GM19239 (cell line): ENCODE data around the gene TAPT1.
"Not testable (repeated sequence)": the region's sequence is repeated elsewhere in the genome, so short reads cannot be mapped to it uniquely, and the experiment has no call there.

ENCODE experiments used
- DNase-seq: peaks from one replicate; pipeline ENCODE4 v3.0.0; 2011; ENCODE audit warnings: low spot score; ENCODE audit not compliant: insufficient read length
- FAIRE-seq: peaks from 2 replicates; lab custom pipeline; 2011; peaks lifted over from hg19 to GRCh38; lab: Jason Lieb, UNC

Gene TAPT1

GRCh38 chr4:16192057-16192456 is 34.2 kb downstream of the TAPT1 start:
- no peak for FAIRE-seq

GRCh38 chr4:16187455-16187854 is 38.8 kb downstream of the TAPT1 start:
- FAIRE-seq (no peak), DNase-seq (no peak)

More at GRCh38 chr4:16192057-16192456, 34.2 kb downstream of the TAPT1 start:
- no peak for DNase-seq

GRCh38 chr4:16186986-16187385 is 39.3 kb downstream of the TAPT1 start:
- DNase-seq (no peak), FAIRE-seq (no peak)

GRCh38 chr4:16183604-16184003 is 42.7 kb downstream of the TAPT1 start:
- FAIRE-seq: no peak
- DNase-seq: no peak

- FAIRE-seq (no peak), DNase-seq (no peak)
Observed at GRCh38 chr4:16176621-16177020, 49.6 kb downstream of the TAPT1 start.

GRCh38 chr4:16171831-16172230 is 54.4 kb downstream of the TAPT1 start:
- FAIRE-seq: no peak
- DNase-seq: no peak

- DNase-seq: no peak
Observed at GRCh38 chr4:16169490-16169889, 56.8 kb downstream of the TAPT1 start.

GRCh38 chr4:16168710-16169388 is 57.4 kb downstream of the TAPT1 start:
- no peak for FAIRE-seq
- no peak for DNase-seq

More at GRCh38 chr4:16169490-16169889, 56.8 kb downstream of the TAPT1 start:
- FAIRE-seq: no peak

- DNase-seq (no peak), FAIRE-seq (no peak)
Observed at GRCh38 chr4:16168144-16168543, 58.1 kb downstream of the TAPT1 start.

GRCh38 chr4:16165931-16166330 is 60.3 kb downstream of the TAPT1 start:
- no peak for DNase-seq
- FAIRE-seq: no peak

- FAIRE-seq: no peak
- DNase-seq: no peak
Observed at GRCh38 chr4:16162891-16163290, 63.4 kb downstream of the TAPT1 start.

GRCh38 chr4:16161851-16162408 is 64.3 kb downstream of the TAPT1 start:
- no peak for FAIRE-seq
- DNase-seq: no peak

- no peak for FAIRE-seq
Observed at GRCh38 chr4:16160457-16160856, 65.8 kb downstream of the TAPT1 start.

GRCh38 chr4:16159286-16159685 is 67.0 kb downstream of the TAPT1 start:
- FAIRE-seq (no peak), DNase-seq (no peak)

More at GRCh38 chr4:16160457-16160856, 65.8 kb downstream of the TAPT1 start:
- DNase-seq: no peak

- FAIRE-seq (no peak), DNase-seq (no peak)
Observed at GRCh38 chr4:16158504-16158852, 67.8 kb downstream of the TAPT1 start.

GRCh38 chr4:16157609-16158503 is 68.4 kb downstream of the TAPT1 start:
- DNase-seq (no peak), FAIRE-seq (no peak)

GRCh38 chr4:16155528-16156169 is 70.6 kb downstream of the TAPT1 start:
- FAIRE-seq (no peak), DNase-seq (no peak)

- no peak for FAIRE-seq
Observed at GRCh38 chr4:16154451-16154850, 71.8 kb downstream of the TAPT1 start.

GRCh38 chr4:16150716-16151115 is 75.6 kb downstream of the TAPT1 start:
- no peak for FAIRE-seq
- DNase-seq: no peak

More at GRCh38 chr4:16154451-16154850, 71.8 kb downstream of the TAPT1 start:
- no peak for DNase-seq

- FAIRE-seq: not testable (repeated sequence)
Observed at GRCh38 chr4:16144913-16145312, 81.4 kb downstream of the TAPT1 start.

More at GRCh38 chr4:16144913-16145312, 81.4 kb downstream of the TAPT1 start:
- not testable (repeated sequence) for DNase-seq
